T-helper 17 cell (primary cell): ENCODE data around the gene SARS2. TPM values are rescaled to one million over a fixed set of nuclear protein-coding genes. Genes with fewer than 3 reads are reported as not detected.
"Not testable (repeated sequence)": the region's sequence is repeated elsewhere in the genome, so short reads cannot be mapped to it uniquely, and the experiment has no call there.

ENCODE experiments used
- ATAC-seq: fragments of 150-1000 bp; cut with Tn5 transposase; 2 replicates; pipeline ENCODE4 v1.10.0; 2021; ENCODE audit warnings: mild to moderate bottlenecking, moderate library complexity
- DNase-seq, 3 donors: peaks; one replicate each; pipeline versions ENCODE4 v3.0.0 to v3.0.0-alpha.2; 2020 to 2021
- H3K9me3 ChIP-seq: one replicate; pipeline ENCODE4 v1.7.0; 2013; ENCODE audit warnings: low read length, mild to moderate bottlenecking; ENCODE audit not compliant: control insufficient read depth, poor library complexity, severe bottlenecking
- H3K27ac Mint-ChIP-seq: one replicate; pipeline ENCODE4 v1.8.0; 2022; ENCODE audit warnings: mild to moderate bottlenecking, moderate library complexity, mixed read lengths
- H3K27me3 Mint-ChIP-seq: one replicate; pipeline ENCODE4 v1.8.0; 2022; ENCODE audit warnings: mixed read lengths
- H3K36me3 Mint-ChIP-seq: one replicate; pipeline ENCODE4 v1.8.0; 2022; ENCODE audit warnings: low read depth, mixed read lengths
- H3K4me1 Mint-ChIP-seq: one replicate; pipeline ENCODE4 v1.8.0; 2022; ENCODE audit warnings: mild to moderate bottlenecking, mixed read lengths
- H3K4me3 Mint-ChIP-seq: one replicate; pipeline ENCODE4 v1.8.0; 2022; ENCODE audit warnings: mild to moderate bottlenecking, moderate library complexity, mixed read lengths
- total RNA-seq, 4 donors: library from RNA in 2 of 4; stranded (reverse) in 2 of 4; gene quantifications; one replicate each; pipeline ENCODE4 v1.2.3 and lab custom pipeline; 2022 to 2026

The SARS2 gene
- total RNA-seq, 2 donors from 2014 or later: 18.6 to 19.5 TPM

- no peak for ATAC-seq
- no peak for DNase-seq
- peak overlapping the region; percentile 97 for H3K27ac Mint-ChIP-seq
- H3K27me3 Mint-ChIP-seq: no peaks in the 10 kb centered on the region
- peaks cover 40% of the 10 kb centered on the region for H3K4me1 Mint-ChIP-seq
- H3K4me3 Mint-ChIP-seq: peak overlapping the region; percentile 65
- no peaks in the 10 kb centered on the region for H3K9me3 ChIP-seq
- H3K36me3 Mint-ChIP-seq: peaks cover 12% of the 10 kb centered on the region
Observed at GRCh38 chr19:38901683-38902082, 28.9 kb downstream of the SARS2 start.

GRCh38 chr19:38900743-38901190 lies 29.8 kb downstream of the SARS2 start:
- no peaks in the 10 kb centered on the region for H3K27me3 Mint-ChIP-seq
- no peak for ATAC-seq

GRCh38 chr19:38900202-38900629 lies 30.3 kb downstream of the SARS2 start:
- no peaks in the 10 kb centered on the region for H3K27me3 Mint-ChIP-seq
- no peak for ATAC-seq
- H3K9me3 ChIP-seq: no peaks in the 10 kb centered on the region
- peak overlapping the region; percentile 97 for H3K4me3 Mint-ChIP-seq
- DNase-seq: no peak
- peak overlapping the region; percentile 97 for H3K27ac Mint-ChIP-seq
- peaks cover 42% of the 10 kb centered on the region for H3K4me1 Mint-ChIP-seq
- H3K36me3 Mint-ChIP-seq: peaks cover 10% of the 10 kb centered on the region

More at GRCh38 chr19:38900743-38901190, 29.8 kb downstream of the SARS2 start:
- DNase-seq: no peak
- peaks cover 12% of the 10 kb centered on the region for H3K36me3 Mint-ChIP-seq
- H3K9me3 ChIP-seq: no peaks in the 10 kb centered on the region
- peak overlapping the region; percentile 97 for H3K4me3 Mint-ChIP-seq
- peak overlapping the region; percentile 97 for H3K27ac Mint-ChIP-seq
- H3K4me1 Mint-ChIP-seq: peaks cover 42% of the 10 kb centered on the region

- H3K4me3 Mint-ChIP-seq: peak within 1 kb of the TSS; percentile 97
- H3K27ac Mint-ChIP-seq: peak within 1 kb of the TSS; percentile 97
- H3K36me3 Mint-ChIP-seq: peaks cover 10% of the 10 kb centered on the region
- peak; percentile 94 to 99 (median 97) for DNase-seq
- peak; percentile 89 for ATAC-seq
- peaks cover 44% of the 10 kb centered on the region for H3K4me1 Mint-ChIP-seq
- no peaks in the 10 kb centered on the region for H3K9me3 ChIP-seq
- no peaks in the 10 kb centered on the region for H3K27me3 Mint-ChIP-seq
Observed at GRCh38 chr19:38899447-38900201, 30.9 kb downstream of the SARS2 start, which contains the start of the genes NFKBIB and SIRT2. Gene NFKBIB, plus strand, starts transcription at chr19:38899969. Its CDS starts 64 bp downstream, at chr19:38900033. Gene SIRT2, minus strand, starts transcription at chr19:38899618. Its CDS starts 97 bp downstream, at chr19:38899521.

GRCh38 chr19:38898788-38899446 lies 31.6 kb downstream of the SARS2 start:
- Mint-ChIP-seq H3K4me1 (peaks cover 38% of the 10 kb centered on the region), H3K36me3 (peaks cover 7% of the 10 kb centered on the region), H3K27ac (peak overlapping the region; percentile 97), H3K27me3 (no peaks in the 10 kb centered on the region), H3K4me3 (peak overlapping the region; percentile 97)
- no peaks in the 10 kb centered on the region for H3K9me3 ChIP-seq
- ATAC-seq: peak; percentile 7
- no peak for DNase-seq

- peaks cover 21% of the 10 kb centered on the region for H3K4me1 Mint-ChIP-seq
- DNase-seq: no peak
- peak overlapping the region; percentile 11 for H3K27ac Mint-ChIP-seq
- H3K4me3 Mint-ChIP-seq: no peak overlapping the region
- ATAC-seq: no peak
- H3K9me3 ChIP-seq: no peaks in the 10 kb centered on the region
- H3K36me3 Mint-ChIP-seq: peaks cover 5% of the 10 kb centered on the region
- no peaks in the 10 kb centered on the region for H3K27me3 Mint-ChIP-seq
Observed at GRCh38 chr19:38894968-38895367, 35.6 kb downstream of the SARS2 start.

- no peak for ATAC-seq
- no peak overlapping the region for H3K27ac Mint-ChIP-seq
- no peaks in the 10 kb centered on the region for H3K9me3 ChIP-seq
- peaks cover 9% of the 10 kb centered on the region for H3K4me1 Mint-ChIP-seq
- no peaks in the 10 kb centered on the region for H3K27me3 Mint-ChIP-seq
- peaks cover 2% of the 10 kb centered on the region for H3K36me3 Mint-ChIP-seq
- H3K4me3 Mint-ChIP-seq: no peak overlapping the region
- DNase-seq: no peak
Observed at GRCh38 chr19:38893341-38893771, 37.2 kb downstream of the SARS2 start.

GRCh38 chr19:38892841-38893240 lies 37.7 kb downstream of the SARS2 start:
- Mint-ChIP-seq H3K27ac (no peak overlapping the region), H3K4me3 (no peak overlapping the region), H3K36me3 (peaks cover 2% of the 10 kb centered on the region), H3K27me3 (no peaks in the 10 kb centered on the region), H3K4me1 (peaks cover 7% of the 10 kb centered on the region)
- ATAC-seq (no peak), DNase-seq (no peak)
- no peaks in the 10 kb centered on the region for H3K9me3 ChIP-seq

GRCh38 chr19:38891771-38892170 lies 38.8 kb downstream of the SARS2 start:
- Mint-ChIP-seq H3K27ac (peak overlapping the region; percentile 2), H3K27me3 (no peaks in the 10 kb centered on the region), H3K36me3 (no peaks in the 10 kb centered on the region), H3K4me1 (peaks cover 4% of the 10 kb centered on the region), H3K4me3 (no peak overlapping the region)
- no peak for DNase-seq
- ATAC-seq: no peak
- H3K9me3 ChIP-seq: no peaks in the 10 kb centered on the region

GRCh38 chr19:38890686-38891085 lies 39.9 kb downstream of the SARS2 start:
- Mint-ChIP-seq H3K27ac (no peak overlapping the region), H3K4me1 (peaks cover 2% of the 10 kb centered on the region), H3K27me3 (no peaks in the 10 kb centered on the region), H3K36me3 (no peaks in the 10 kb centered on the region), H3K4me3 (no peak overlapping the region)
- ATAC-seq (no peak), DNase-seq (no peak)
- no peaks in the 10 kb centered on the region for H3K9me3 ChIP-seq

GRCh38 chr19:38889803-38890202 lies 40.8 kb downstream of the SARS2 start:
- DNase-seq: no peak
- Mint-ChIP-seq H3K4me3 (no peak overlapping the region), H3K27me3 (no peaks in the 10 kb centered on the region), H3K27ac (peak overlapping the region; percentile 73), H3K36me3 (no peaks in the 10 kb centered on the region), H3K4me1 (peaks cover 2% of the 10 kb centered on the region)
- ATAC-seq: no peak
- H3K9me3 ChIP-seq: no peaks in the 10 kb centered on the region

- no peaks in the 10 kb centered on the region for H3K36me3 Mint-ChIP-seq
- H3K4me1 Mint-ChIP-seq: no peaks in the 10 kb centered on the region
- DNase-seq: no peak
- no peak overlapping the region for H3K4me3 Mint-ChIP-seq
- ATAC-seq: no peak
- H3K9me3 ChIP-seq: no peaks in the 10 kb centered on the region
- peak overlapping the region; percentile 65 for H3K27ac Mint-ChIP-seq
- no peaks in the 10 kb centered on the region for H3K27me3 Mint-ChIP-seq
Observed at GRCh38 chr19:38888876-38889275, 41.7 kb downstream of the SARS2 start.

GRCh38 chr19:38884691-38885090 lies 45.9 kb downstream of the SARS2 start:
- not testable (repeated sequence) for H3K27ac Mint-ChIP-seq, H3K4me3 Mint-ChIP-seq, DNase-seq, H3K27me3 Mint-ChIP-seq, ATAC-seq, H3K4me1 Mint-ChIP-seq, H3K36me3 Mint-ChIP-seq, H3K9me3 ChIP-seq
